IgD-negative memory B cell (primary cell): ENCODE data around the gene FADS6. TPM values are rescaled to one million over a fixed set of nuclear protein-coding genes. Genes with fewer than 3 reads are reported as not detected.
"Not testable (repeated sequence)": the region's sequence is repeated elsewhere in the genome, so short reads cannot be mapped to it uniquely, and the experiment has no call there.

Experiments
- H3K27ac Mint-ChIP-seq, 3 donors: one replicate each; pipeline ENCODE4 v1.8.0; 2020 to 2022; ENCODE audit warnings: mild to moderate bottlenecking in 3 of 3, mixed read lengths in 3 of 3, moderate library complexity in 1 of 3
- H3K27me3 Mint-ChIP-seq: one replicate; pipeline ENCODE4 v1.8.0; 2021; ENCODE audit warnings: mixed read lengths
- H3K36me3 Mint-ChIP-seq: one replicate; pipeline ENCODE4 v1.8.0; 2020; ENCODE audit warnings: mild to moderate bottlenecking, mixed read lengths
- H3K4me1 Mint-ChIP-seq, 3 donors: one replicate each; pipeline ENCODE4 v1.8.0; 2020 to 2022; ENCODE audit warnings: mixed read lengths in 3 of 3, mild to moderate bottlenecking in 1 of 3
- H3K4me3 Mint-ChIP-seq, 4 donors: one replicate each; pipeline ENCODE4 v1.8.0; 2020 to 2022; ENCODE audit warnings: mild to moderate bottlenecking in 4 of 4, mixed read lengths in 4 of 4, moderate library complexity in 3 of 4
- H3K9me3 Mint-ChIP-seq, 3 donors: one replicate each; pipeline ENCODE4 v1.8.0; 2020 to 2021; ENCODE audit warnings: mixed read lengths in 3 of 3, mild to moderate bottlenecking in 1 of 3
- polyA plus RNA-seq: library from polyadenylated mRNA; unstranded; fragments of 300-500 nt; fragmentation: Illumina TruSeq; gene quantifications from one replicate; pipeline ENCODE4 v1.2.3, GENCODE V29; 2021

FADS6 gene
- polyA plus RNA-seq, 1 donor from 2014 or later = not detected

GRCh38 chr17:74923538-74924249, 30.3 kb upstream of the FADS6 start:
- Mint-ChIP-seq H3K36me3 (no peaks in the 10 kb centered on the region), H3K9me3 (no peaks in the 10 kb centered on the region), H3K4me1 (peaks cover 0 to 2% (median 2%) of the 10 kb centered on the region in 3 donors), H3K27ac (no peak overlapping the region), H3K4me3 (peak overlapping the region in 2 of 4 donors; percentile 66 to 78), H3K27me3 (peaks cover 42% of the 10 kb centered on the region)

GRCh38 chr17:74922694-74923537, 29.5 kb upstream of the FADS6 start, which contains the start of gene USH1G:
Gene USH1G, minus strand, starts transcription at chr17:74923255. Its CDS starts 182 bp downstream, at chr17:74923073.
- Mint-ChIP-seq H3K27ac (no peak within 1 kb of the TSS), H3K4me3 (peak within 1 kb of the TSS in 3 of 4 donors; percentile 60 to 78 (median 66)), H3K9me3 (no peaks in the 10 kb centered on the region), H3K36me3 (no peaks in the 10 kb centered on the region), H3K27me3 (peaks cover 37% of the 10 kb centered on the region), H3K4me1 (peaks cover 0 to 2% (median 2%) of the 10 kb centered on the region in 3 donors)

GRCh38 chr17:74922172-74922571, 28.7 kb upstream of the FADS6 start:
- no peaks in the 10 kb centered on the region for H3K9me3 Mint-ChIP-seq
- peak overlapping the region in 1 of 4 donors; percentile 68 for H3K4me3 Mint-ChIP-seq

GRCh38 chr17:74921769-74922168, 28.3 kb upstream of the FADS6 start:
- H3K27me3 Mint-ChIP-seq = peaks cover 36% of the 10 kb centered on the region
- no peaks in the 10 kb centered on the region for H3K9me3 Mint-ChIP-seq
- H3K4me1 Mint-ChIP-seq = peaks cover 0 to 2% (median 2%) of the 10 kb centered on the region in 3 donors
- no peaks in the 10 kb centered on the region for H3K36me3 Mint-ChIP-seq
- H3K27ac Mint-ChIP-seq = no peak overlapping the region
- no peak overlapping the region for H3K4me3 Mint-ChIP-seq

More at GRCh38 chr17:74922172-74922571, 28.7 kb upstream of the FADS6 start:
- Mint-ChIP-seq H3K27me3 (peaks cover 35% of the 10 kb centered on the region), H3K27ac (no peak overlapping the region), H3K36me3 (no peaks in the 10 kb centered on the region), H3K4me1 (peaks cover 0 to 2% (median 2%) of the 10 kb centered on the region in 3 donors)

GRCh38 chr17:74921026-74921681, 27.7 kb upstream of the FADS6 start:
- Mint-ChIP-seq H3K9me3 (no peaks in the 10 kb centered on the region), H3K36me3 (no peaks in the 10 kb centered on the region), H3K4me1 (peaks cover 0 to 2% (median 2%) of the 10 kb centered on the region in 3 donors), H3K27me3 (peaks cover 34% of the 10 kb centered on the region), H3K27ac (no peak overlapping the region), H3K4me3 (peak overlapping the region in 1 of 4 donors; percentile 79)

- H3K36me3 Mint-ChIP-seq = peaks cover 2% of the 10 kb centered on the region
- H3K4me1 Mint-ChIP-seq = peaks cover 0 to 2% (median 2%) of the 10 kb centered on the region in 3 donors
- peak overlapping the region in 1 of 4 donors; percentile 79 for H3K4me3 Mint-ChIP-seq
- peaks cover 31% of the 10 kb centered on the region for H3K27me3 Mint-ChIP-seq
- H3K27ac Mint-ChIP-seq = no peak overlapping the region
- no peaks in the 10 kb centered on the region for H3K9me3 Mint-ChIP-seq
Measured at GRCh38 chr17:74920642-74921025, 27.2 kb upstream of the FADS6 start.

- Mint-ChIP-seq H3K36me3 (peaks cover 2% of the 10 kb centered on the region), H3K27me3 (peaks cover 28% of the 10 kb centered on the region), H3K4me3 (no peak overlapping the region)
Measured at GRCh38 chr17:74920306-74920620, 26.8 kb upstream of the FADS6 start.

GRCh38 chr17:74919440-74920305, 26.2 kb upstream of the FADS6 start:
- Mint-ChIP-seq H3K4me1 (peaks cover 0 to 2% (median 0%) of the 10 kb centered on the region in 3 donors), H3K36me3 (peaks cover 2% of the 10 kb centered on the region), H3K4me3 (no peak overlapping the region), H3K27me3 (peaks cover 24% of the 10 kb centered on the region), H3K9me3 (no peaks in the 10 kb centered on the region), H3K27ac (no peak overlapping the region)

More at GRCh38 chr17:74920306-74920620, 26.8 kb upstream of the FADS6 start:
- Mint-ChIP-seq H3K4me1 (peaks cover 0 to 2% (median 2%) of the 10 kb centered on the region in 3 donors), H3K27ac (no peak overlapping the region), H3K9me3 (no peaks in the 10 kb centered on the region)

GRCh38 chr17:74918906-74919305, 25.5 kb upstream of the FADS6 start:
- Mint-ChIP-seq H3K4me1 (no peaks in the 10 kb centered on the region), H3K27me3 (peaks cover 19% of the 10 kb centered on the region), H3K27ac (no peak overlapping the region), H3K36me3 (peaks cover 2% of the 10 kb centered on the region), H3K9me3 (no peaks in the 10 kb centered on the region), H3K4me3 (no peak overlapping the region)

- H3K9me3 Mint-ChIP-seq = no peaks in the 10 kb centered on the region
- H3K27ac Mint-ChIP-seq = no peak overlapping the region
- H3K4me1 Mint-ChIP-seq = no peaks in the 10 kb centered on the region
- H3K36me3 Mint-ChIP-seq = peaks cover 2% of the 10 kb centered on the region
- no peak overlapping the region for H3K4me3 Mint-ChIP-seq
- peaks cover 15% of the 10 kb centered on the region for H3K27me3 Mint-ChIP-seq
Measured at GRCh38 chr17:74917430-74917829, 24.0 kb upstream of the FADS6 start.

- H3K4me3 Mint-ChIP-seq = no peak overlapping the region
- H3K4me1 Mint-ChIP-seq = no peaks in the 10 kb centered on the region
- no peaks in the 10 kb centered on the region for H3K9me3 Mint-ChIP-seq
- no peak overlapping the region for H3K27ac Mint-ChIP-seq
- peaks cover 2% of the 10 kb centered on the region for H3K36me3 Mint-ChIP-seq
- H3K27me3 Mint-ChIP-seq = peaks cover 12% of the 10 kb centered on the region
Measured at GRCh38 chr17:74916851-74917199, 23.4 kb upstream of the FADS6 start.

- Mint-ChIP-seq H3K27ac (no peak overlapping the region), H3K4me1 (no peaks in the 10 kb centered on the region), H3K27me3 (peaks cover 12% of the 10 kb centered on the region), H3K9me3 (no peaks in the 10 kb centered on the region), H3K4me3 (peak overlapping the region in 1 of 4 donors; percentile 57), H3K36me3 (peaks cover 2% of the 10 kb centered on the region)
Measured at GRCh38 chr17:74916136-74916850, 22.9 kb upstream of the FADS6 start.

- not testable (repeated sequence) for H3K27ac Mint-ChIP-seq, H3K4me1 Mint-ChIP-seq, H3K36me3 Mint-ChIP-seq, H3K9me3 Mint-ChIP-seq, H3K4me3 Mint-ChIP-seq, H3K27me3 Mint-ChIP-seq
Measured at GRCh38 chr17:74911423-74911822, 18.0 kb upstream of the FADS6 start.

GRCh38 chr17:74909097-74909496, 15.7 kb upstream of the FADS6 start:
- H3K27ac Mint-ChIP-seq, H3K4me1 Mint-ChIP-seq, H3K27me3 Mint-ChIP-seq, H3K4me3 Mint-ChIP-seq, H3K36me3 Mint-ChIP-seq, H3K9me3 Mint-ChIP-seq: not testable (repeated sequence)
